Neural cell (in vitro differentiated cells): Measurements from ENCODE around the gene DBR1. TPM values are rescaled to one million over a fixed set of nuclear protein-coding genes. Genes with fewer than 3 reads are reported as not detected.

Experiments
- H2AFZ ChIP-seq: fragments of 200-600, 300-800 bp; sonication (generic), shearing (Covaris generic); 2 replicates; pipeline ENCODE4 v1.6.0; 2014; ENCODE audit warnings: low read depth, mild to moderate bottlenecking, antibody characterized with exemption, low read length, moderate library complexity
- H3F3A ChIP-seq: fragments of 200-600 bp; shearing (Covaris generic); 2 replicates; pipeline ENCODE4 v1.6.1; 2016; ENCODE audit warnings: mild to moderate bottlenecking, moderate library complexity, mixed read lengths, antibody characterized with exemption, low read length; ENCODE audit not compliant: insufficient read depth, poor library complexity, severe bottlenecking
- H3K27ac ChIP-seq: fragments of 200-600, 300-800 bp; sonication (generic), shearing (Covaris generic); 2 replicates; pipeline ENCODE4 v1.5.1; 2014; ENCODE audit warnings: mild to moderate bottlenecking, low read length, moderate library complexity
- H3K27me3 ChIP-seq: fragments of 300-800, 200-600 bp; sonication (generic), shearing (Covaris generic); 2 replicates; pipeline ENCODE4 v1.6.0; 2014; ENCODE audit warnings: mild to moderate bottlenecking, low read depth, low read length, moderate library complexity; ENCODE audit not compliant: insufficient read depth
- H3K36me3 ChIP-seq: fragments of 300-800, 200-600 bp; sonication (generic), shearing (Covaris generic); 2 replicates; pipeline ENCODE4 v1.5.1; 2014; ENCODE audit warnings: mild to moderate bottlenecking, antibody characterized with exemption, low read length, moderate library complexity; ENCODE audit not compliant: insufficient read depth
- H3K4me2 ChIP-seq: fragments of 300-800, 200-600 bp; sonication (generic), shearing (Covaris generic); 2 replicates; pipeline ENCODE4 v1.6.0; 2014; ENCODE audit warnings: mild to moderate bottlenecking, low read length
- H3K4me3 ChIP-seq: fragments of 300-800, 200-600 bp; sonication (generic), shearing (Covaris generic); 2 replicates; pipeline ENCODE4 v1.5.1; 2014; ENCODE audit warnings: mild to moderate bottlenecking, low read length, moderate library complexity
- H3K79me2 ChIP-seq: fragments of 200-600 bp; shearing (Covaris generic); replicated peaks from 2 replicates; pipeline ENCODE4 v1.6.0; 2014; ENCODE audit warnings: mild to moderate bottlenecking, low read length, moderate library complexity; ENCODE audit not compliant: insufficient read depth
- H3K9ac ChIP-seq: fragments of 300-800, 200-600 bp; sonication (generic), shearing (Covaris generic); 2 replicates; pipeline ENCODE4 v1.6.1; 2016; ENCODE audit warnings: mild to moderate bottlenecking, low read length, mixed read lengths
- H3K9me2 ChIP-seq: fragments of 200-600 bp; shearing (Covaris generic); 2 replicates; pipeline ENCODE4 v1.6.1; 2016; ENCODE audit warnings: mild to moderate bottlenecking, low read length, mixed read lengths; ENCODE audit not compliant: insufficient read depth
- H3K9me3 ChIP-seq: fragments of 200-600, 300-800 bp; sonication (generic), shearing (Covaris generic); 2 replicates; pipeline ENCODE4 v1.6.1; 2016; ENCODE audit warnings: mild to moderate bottlenecking, mixed run types, low read length, moderate library complexity, mixed read lengths
- H4K20me1 ChIP-seq: fragments of 200-600 bp; shearing (Covaris generic); 2 replicates; pipeline ENCODE4 v1.6.1; 2016; ENCODE audit warnings: mild to moderate bottlenecking, mixed run types; ENCODE audit not compliant: insufficient read depth
- CTCF ChIP-seq: fragments of 450-650 bp; IDR thresholded peaks from 2 replicates; pipeline ENCODE4 v1.5.1; 2014; ENCODE audit warnings: antibody characterized with exemption, mild to moderate bottlenecking, moderate library complexity; ENCODE audit not compliant: poor library complexity, severe bottlenecking
- EP300 ChIP-seq: fragments of 450-650 bp; conservative IDR thresholded peaks from 2 replicates; pipeline ENCODE4 v1.6.1; 2014; ENCODE audit warnings: antibody characterized with exemption, mild to moderate bottlenecking, moderate library complexity; ENCODE audit not compliant: poor library complexity, severe bottlenecking
- EZH2 ChIP-seq: fragments of 200-600, 300-800 bp; shearing (Covaris generic), sonication (generic); IDR thresholded peaks from 2 replicates; pipeline ENCODE4 v1.6.1; 2014; ENCODE audit warnings: antibody characterized with exemption, low read length, borderline replicate concordance, mild to moderate bottlenecking; ENCODE audit not compliant: insufficient read depth, poor library complexity, severe bottlenecking
- MXI1 ChIP-seq: fragments of 450-650 bp; conservative IDR thresholded peaks from 2 replicates; pipeline ENCODE4 v1.6.1; 2014; ENCODE audit warnings: antibody characterized with exemption, mild to moderate bottlenecking; ENCODE audit not compliant: poor library complexity, severe bottlenecking
- POLR2AphosphoS5 ChIP-seq: IDR thresholded peaks from 2 replicates; pipeline ENCODE4 v1.6.1; 2012
- RAD21 ChIP-seq: fragments of 450-650 bp; conservative IDR thresholded peaks from 2 replicates; pipeline ENCODE4 v1.6.1; 2014; ENCODE audit warnings: antibody characterized with exemption, mild to moderate bottlenecking, moderate library complexity
- REST ChIP-seq: IDR thresholded peaks from 2 replicates; pipeline ENCODE4 v1.6.1; 2012; ENCODE audit warnings: borderline replicate concordance
- SMC3 ChIP-seq: fragments of 450-650 bp; conservative IDR thresholded peaks from 2 replicates; pipeline ENCODE4 v1.6.1; 2014; ENCODE audit warnings: antibody characterized with exemption, mild to moderate bottlenecking, moderate library complexity; ENCODE audit not compliant: poor library complexity
- TAF1 ChIP-seq: IDR thresholded peaks from 2 replicates; pipeline ENCODE4 v1.6.1; 2012; ENCODE audit warnings: low read depth
- polyA plus RNA-seq: library from polyadenylated mRNA; depleted of rRNA; stranded (reverse); fragments of >200 nt; gene quantifications from 2 replicates; pipeline ENCODE4 v1.2.3, GENCODE V29; 2014

The DBR1 gene
- polyA plus RNA-seq, 1 donor from 2014 or later, result 32.4 TPM

- Histone ChIP-seq H3F3A (no peaks in the 10 kb centered on the region), H3K9me3 (no peaks in the 10 kb centered on the region), H3K9ac (no peak overlapping the region), H3K79me2 (peaks cover 71% of the 10 kb centered on the region), H3K27me3 (no peaks in the 10 kb centered on the region), H3K27ac (no peak overlapping the region), H4K20me1 (no peaks in the 10 kb centered on the region), H3K4me2 (no peak overlapping the region), H3K36me3 (no peaks in the 10 kb centered on the region), H3K4me3 (no peak overlapping the region), H3K9me2 (no peaks in the 10 kb centered on the region), H2AFZ (no peak overlapping the region)
- no peak for TF ChIP-seq SMC3
- TF ChIP-seq CTCF, result no peak
- TF ChIP-seq TAF1, result no peak
- TF ChIP-seq REST, result no peak
- TF ChIP-seq RAD21, result no peak
- TF ChIP-seq EZH2, result no peak
- TF ChIP-seq POLR2AphosphoS5, result no peak
- TF ChIP-seq MXI1, result no peak
- TF ChIP-seq EP300, result no peak
Observed at GRCh38 chr3:138197058-138197457, 22.3 kb upstream of the DBR1 start.

- Histone ChIP-seq H3K4me2 (no peak overlapping the region), H3K9me2 (no peaks in the 10 kb centered on the region), H3K4me3 (no peak overlapping the region), H3K9me3 (no peaks in the 10 kb centered on the region), H4K20me1 (no peaks in the 10 kb centered on the region), H3K36me3 (no peaks in the 10 kb centered on the region), H3F3A (no peaks in the 10 kb centered on the region), H3K27ac (no peak overlapping the region), H3K9ac (no peak overlapping the region), H3K27me3 (no peaks in the 10 kb centered on the region), H2AFZ (no peak overlapping the region), H3K79me2 (peaks cover 73% of the 10 kb centered on the region)
- TF ChIP-seq REST (no peak), EZH2 (no peak), EP300 (no peak), MXI1 (no peak), POLR2AphosphoS5 (no peak), SMC3 (no peak), CTCF (no peak), TAF1 (no peak), RAD21 (no peak)
Observed at GRCh38 chr3:138196023-138196422, 21.3 kb upstream of the DBR1 start.
